ENCODE measurements around the gene RHOBTB3. TPM values are rescaled to one million over a fixed set of nuclear protein-coding genes. Genes with fewer than 3 reads are reported as not detected.
A peak's percentile ranks its signal among the peaks of the same experiment; 100 is the strongest.

The RHOBTB3 gene
- total and polyA plus RNA-seq, 2 experiments from 2014 or later, result 147 to 202 TPM

DNA sequence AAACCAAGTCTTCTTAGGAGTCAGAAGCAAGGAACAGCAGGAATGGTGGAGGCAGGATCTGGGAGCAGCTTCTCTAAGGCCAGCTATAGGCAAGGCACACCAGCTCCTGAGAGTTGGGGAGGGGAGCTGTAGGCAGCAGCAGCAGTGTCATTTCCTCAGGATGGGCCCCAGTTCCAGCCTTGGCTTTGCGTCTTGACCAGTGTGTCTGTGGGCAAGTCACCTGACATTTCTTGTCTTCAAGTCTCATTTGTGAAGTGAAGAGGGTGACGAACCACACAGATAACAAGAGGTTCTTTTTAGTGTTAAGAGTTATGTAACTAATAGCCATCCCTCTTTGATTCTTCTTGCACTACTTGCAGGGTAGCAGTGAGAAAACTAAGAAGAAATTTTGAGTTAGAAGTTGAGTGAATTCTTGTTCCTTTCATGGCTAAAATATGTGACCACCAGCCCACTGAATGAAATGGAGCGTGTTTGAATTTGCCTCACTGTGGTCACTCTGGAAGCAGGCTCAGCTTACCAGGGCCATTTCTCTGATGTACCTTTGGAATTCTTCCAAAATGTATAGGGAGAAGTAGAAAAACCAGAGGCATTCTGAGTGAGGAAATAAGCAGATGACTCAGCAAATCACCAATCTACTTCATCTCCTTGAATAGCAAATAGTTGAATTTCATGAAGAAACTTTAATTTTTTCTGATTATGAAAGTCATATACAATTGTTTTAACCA is 42.4 kb downstream of the RHOBTB3 start:
- peak overlapping the region; percentile 31 for H3K4me2 ChIP-seq (ENCODE audit: unreplicated experiment)

DNA sequence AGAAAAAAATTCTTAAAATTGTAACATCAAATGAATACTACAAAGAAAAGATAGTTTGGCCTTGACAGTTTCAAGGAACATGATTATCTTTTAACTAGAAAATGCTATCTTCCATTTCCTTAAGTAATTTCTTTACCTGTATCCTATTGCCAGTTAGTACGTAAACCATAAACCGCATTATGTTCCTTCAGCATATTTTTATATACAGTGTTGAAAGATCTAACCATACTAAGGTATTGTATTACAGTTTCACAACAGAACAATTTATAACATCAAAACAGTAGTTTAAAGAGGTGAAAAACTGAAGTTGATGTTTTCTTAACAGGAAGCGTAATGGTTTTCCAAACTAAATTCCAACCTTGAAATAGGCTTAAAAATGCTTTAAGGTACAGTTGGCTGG is 46.3 kb downstream of the RHOBTB3 start:
- Histone ChIP-seq H3K4me1 (ENCODE audit: insufficient read depth) (peaks cover 42% of the 10 kb centered on the region), H3K4me3 (no peak overlapping the region), H3K27me3 (replicated peaks; ENCODE audit: insufficient read depth) (no peaks in the 10 kb centered on the region), H2AFZ (no peak overlapping the region), H3K9ac (no peak overlapping the region), H3K9me2 (ENCODE audit: insufficient read depth) (no peaks in the 10 kb centered on the region), H3K9me3 (ENCODE audit: low read depth) (no peaks in the 10 kb centered on the region), H3K36me3 (ENCODE audit: low read depth) (peaks cover 10% of the 10 kb centered on the region; the same call in 1 of the 2 replicates), H4K20me1 (ENCODE audit: insufficient read depth) (no peaks in the 10 kb centered on the region), H3K27ac (no peak overlapping the region), H3K79me2 (ENCODE audit: insufficient read depth) (0 out of 2 replicates have a peak, but pooled peaks cover 9% of the 10 kb centered on the region), H3K4me2 (ENCODE audit: unreplicated experiment) (no peak overlapping the region), H3F3A (ENCODE audit: insufficient read depth) (peaks cover 61% of the 10 kb centered on the region)
- no peak for TF ChIP-seq EZH2 (IDR thresholded peaks at IDR 0.05; ENCODE audit: insufficient read depth, poor library complexity, severe bottlenecking)
- TF ChIP-seq EZH2phosphoT487 (IDR thresholded peaks at IDR 0.05; ENCODE audit: insufficient read depth, low read depth), result no peak
- in situ Hi-C loops (cut with MboI), result no loop called here
- WGBS, 2 experiments (ENCODE audit: low coverage in 1 of 2, low lambda C conversion rate in 2 of 2, missing lambda C conversion rate in 2 of 2), result 96 to 99% methylated on average over 3 of the region's 3 CpGs
- no peak for DNase-seq

More for the DNA sequence above, 42.4 kb downstream of the RHOBTB3 start:
- H3K9me2 ChIP-seq (ENCODE audit: insufficient read depth), result no peaks in the 10 kb centered on the region
- no peaks in the 10 kb centered on the region for H3K27me3 ChIP-seq (replicated peaks; ENCODE audit: insufficient read depth)
- no peak overlapping the region; the same call in 1 of the 2 replicates for H3K27ac ChIP-seq
- in situ Hi-C loops (cut with MboI), result no loop called here
- H3F3A ChIP-seq (ENCODE audit: insufficient read depth), result peaks cover 36% of the 10 kb centered on the region
- no peaks in the 10 kb centered on the region for H3K9me3 ChIP-seq (ENCODE audit: low read depth)
- TF ChIP-seq EZH2 (IDR thresholded peaks at IDR 0.05; ENCODE audit: insufficient read depth, poor library complexity, severe bottlenecking) (no peak), EZH2phosphoT487 (IDR thresholded peaks at IDR 0.05; ENCODE audit: insufficient read depth, low read depth) (no peak)
- H3K79me2 ChIP-seq (ENCODE audit: insufficient read depth), result peaks cover 9% of the 10 kb centered on the region; the same call in 1 of the 2 replicates
- no peak overlapping the region for H3K4me3 ChIP-seq
- 90 to 91% methylated on average over 3 of the region's 3 CpGs for WGBS, 2 experiments (ENCODE audit: low coverage in 1 of 2, low lambda C conversion rate in 2 of 2, missing lambda C conversion rate in 2 of 2)
- H4K20me1 ChIP-seq (ENCODE audit: insufficient read depth), result no peaks in the 10 kb centered on the region
- no peak overlapping the region for H3K9ac ChIP-seq
- no peak overlapping the region for H2AFZ ChIP-seq
- H3K36me3 ChIP-seq (ENCODE audit: low read depth), result peaks cover 36% of the 10 kb centered on the region
- peak; percentile 56 for DNase-seq
- peaks cover 15% of the 10 kb centered on the region for H3K4me1 ChIP-seq (ENCODE audit: insufficient read depth)

DNA sequence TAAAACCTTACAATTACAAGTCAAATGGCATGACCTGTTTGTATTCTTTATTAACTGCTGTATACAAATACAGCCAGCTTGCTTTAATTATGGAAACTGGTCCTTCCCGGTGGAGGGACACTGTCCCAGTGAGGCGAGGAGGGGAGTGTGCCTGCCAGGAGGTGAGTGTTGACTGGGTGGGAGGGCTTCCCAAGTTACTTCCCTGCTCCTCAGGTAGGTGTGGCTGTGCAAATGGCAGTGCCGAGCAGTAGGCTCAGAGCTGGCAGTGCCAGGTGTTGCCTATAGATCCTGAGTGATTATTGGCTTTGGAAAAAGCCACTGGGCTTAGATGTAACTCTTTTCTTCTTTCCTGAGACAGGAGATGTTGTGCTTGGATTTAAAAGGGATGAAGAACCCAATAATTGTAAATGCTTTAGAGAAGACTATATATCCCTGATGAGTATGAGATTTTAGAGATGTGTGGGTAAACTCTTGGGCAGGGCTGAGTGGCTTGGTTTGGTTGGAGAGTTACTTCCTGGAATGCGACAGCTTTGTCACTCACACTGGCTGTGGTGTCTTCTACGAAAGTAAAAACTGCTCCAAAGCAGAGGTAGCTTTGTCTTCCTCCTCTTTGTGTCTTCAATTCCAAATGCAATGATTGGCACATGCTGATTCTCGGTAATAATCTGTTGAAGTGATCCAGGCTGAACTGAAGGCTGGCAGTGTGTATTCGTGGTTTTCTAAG is 47.7 kb downstream of the RHOBTB3 start:
- no peaks in the 10 kb centered on the region for H3K9me2 ChIP-seq (ENCODE audit: insufficient read depth)
- peaks cover 33% of the 10 kb centered on the region for H3K4me1 ChIP-seq (ENCODE audit: insufficient read depth)
- no peak for DNase-seq
- H3K79me2 ChIP-seq (ENCODE audit: insufficient read depth), result 0 out of 2 replicates have a peak, but pooled peaks cover 6% of the 10 kb centered on the region
- no peak overlapping the region for H3K9ac ChIP-seq
- peak overlapping the region; percentile 44 for H3K27ac ChIP-seq
- H3K4me3 ChIP-seq, result no peak overlapping the region
- no peaks in the 10 kb centered on the region for H3K9me3 ChIP-seq (ENCODE audit: low read depth)
- WGBS, 2 experiments (ENCODE audit: low coverage in 1 of 2, low lambda C conversion rate in 2 of 2, missing lambda C conversion rate in 2 of 2), result 65 to 67% methylated on average over 7 of the region's 7 CpGs
- peaks cover 10% of the 10 kb centered on the region; the same call in 1 of the 2 replicates for H3K36me3 ChIP-seq (ENCODE audit: low read depth)
- H3K4me2 ChIP-seq (ENCODE audit: unreplicated experiment), result peak overlapping the region; percentile 28
- H3K27me3 ChIP-seq (replicated peaks; ENCODE audit: insufficient read depth), result no peaks in the 10 kb centered on the region
- H3F3A ChIP-seq (ENCODE audit: insufficient read depth), result peaks cover 47% of the 10 kb centered on the region
- H4K20me1 ChIP-seq (ENCODE audit: insufficient read depth), result no peaks in the 10 kb centered on the region
- H2AFZ ChIP-seq, result no peak overlapping the region
- in situ Hi-C loops (cut with MboI), result no loop called here
- no peak for TF ChIP-seq EZH2 (IDR thresholded peaks at IDR 0.05; ENCODE audit: insufficient read depth, poor library complexity, severe bottlenecking)
- no peak for TF ChIP-seq EZH2phosphoT487 (IDR thresholded peaks at IDR 0.05; ENCODE audit: insufficient read depth, low read depth)

DNA sequence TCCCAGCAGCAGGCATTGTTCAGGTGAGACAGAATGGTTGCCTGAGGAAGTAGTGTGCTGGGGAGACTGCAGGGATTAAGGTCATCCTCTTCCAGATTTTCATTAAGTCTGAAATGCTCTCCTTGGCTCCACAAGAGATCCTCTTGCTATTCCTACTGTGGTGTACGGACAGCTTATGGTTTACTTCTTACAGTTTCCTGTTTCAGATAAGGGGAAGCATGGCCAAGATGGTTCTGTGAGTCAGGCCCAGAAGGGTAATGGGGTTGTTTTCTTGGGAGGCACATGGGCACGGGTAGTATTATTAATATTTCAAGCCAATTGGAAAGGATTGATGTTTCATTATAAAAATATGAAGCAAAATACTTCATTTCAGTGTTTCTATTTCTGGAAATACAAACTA is 48.5 kb downstream of the RHOBTB3 start:
- Histone ChIP-seq H3K27me3 (replicated peaks; ENCODE audit: insufficient read depth) (no peaks in the 10 kb centered on the region), H4K20me1 (ENCODE audit: insufficient read depth) (no peaks in the 10 kb centered on the region), H3K79me2 (ENCODE audit: insufficient read depth) (no peaks in the 10 kb centered on the region), H3K9me3 (ENCODE audit: low read depth) (no peaks in the 10 kb centered on the region), H2AFZ (no peak overlapping the region), H3F3A (ENCODE audit: insufficient read depth) (peaks cover 46% of the 10 kb centered on the region), H3K4me1 (ENCODE audit: insufficient read depth) (peaks cover 34% of the 10 kb centered on the region), H3K9ac (no peak overlapping the region), H3K27ac (peak overlapping the region; percentile 44), H3K9me2 (ENCODE audit: insufficient read depth) (no peaks in the 10 kb centered on the region), H3K4me3 (no peak overlapping the region), H3K36me3 (ENCODE audit: low read depth) (peaks cover 11% of the 10 kb centered on the region; the same call in 1 of the 2 replicates), H3K4me2 (ENCODE audit: unreplicated experiment) (peak overlapping the region; percentile 28)
- in situ Hi-C loops (cut with MboI), result no loop called here
- DNase-seq, result peak; percentile 59
- WGBS, 2 experiments (ENCODE audit: low coverage in 1 of 2, low lambda C conversion rate in 2 of 2, missing lambda C conversion rate in 2 of 2), result 30 to 38% methylated on average over 2 of the region's 2 CpGs
- TF ChIP-seq EZH2 (IDR thresholded peaks at IDR 0.05; ENCODE audit: insufficient read depth, poor library complexity, severe bottlenecking), result no peak
- TF ChIP-seq EZH2phosphoT487 (IDR thresholded peaks at IDR 0.05; ENCODE audit: insufficient read depth, low read depth), result no peak
